Mesodermal cell (in vitro differentiated cells): ENCODE measurements around the gene CD244.

Experiments
- H3K27ac ChIP-seq: 2 replicates; pipeline ENCODE4 v1.7.0; 2013; ENCODE audit warnings: mild to moderate bottlenecking, low read depth, low read length, moderate library complexity; ENCODE audit not compliant: severe bottlenecking
- H3K36me3 ChIP-seq: 2 replicates; pipeline ENCODE4 v1.7.1; 2013; ENCODE audit warnings: mild to moderate bottlenecking, low read length, moderate library complexity; ENCODE audit not compliant: control insufficient read depth, insufficient read depth
- H3K4me1 ChIP-seq: one replicate; pipeline ENCODE4 v1.7.1; 2013; ENCODE audit warnings: mild to moderate bottlenecking, low read length; ENCODE audit not compliant: insufficient read depth, control insufficient read depth, poor library complexity, severe bottlenecking
- H3K4me3 ChIP-seq: 2 replicates; pipeline ENCODE4 v1.7.0; 2013; ENCODE audit warnings: low read length, control low read depth, mild to moderate bottlenecking; ENCODE audit not compliant: insufficient read depth, poor library complexity, severe bottlenecking; ENCODE audit errors: extremely low read depth
- H3K9me3 ChIP-seq: 2 replicates; pipeline ENCODE4 v1.7.1; 2013; ENCODE audit warnings: mild to moderate bottlenecking, low read length, moderate library complexity; ENCODE audit not compliant: control insufficient read depth
- WGBS, 2 experiments: methylation state at CpG; one replicate each; pipeline ENCODE4 v1.1.5; 2013; ENCODE audit warnings: missing lambda C conversion rate in 2 of 2; ENCODE audit not compliant: insufficient coverage in 2 of 2; 5-methylcytosine and 5-hydroxymethylcytosine counted together

CD244 gene

GRCh38 chr1:160863774-160864131 is 1.1 kb upstream of the CD244 start:
- Histone ChIP-seq H3K9me3 (no peaks in the 10 kb centered on the region), H3K4me3 (no peak overlapping the region), H3K27ac (no peak overlapping the region), H3K36me3 (no peaks in the 10 kb centered on the region), H3K4me1 (no peaks in the 10 kb centered on the region)
- 89 to 96% methylated on average over 3 of the region's 4 CpGs for WGBS, 2 experiments

DNA sequence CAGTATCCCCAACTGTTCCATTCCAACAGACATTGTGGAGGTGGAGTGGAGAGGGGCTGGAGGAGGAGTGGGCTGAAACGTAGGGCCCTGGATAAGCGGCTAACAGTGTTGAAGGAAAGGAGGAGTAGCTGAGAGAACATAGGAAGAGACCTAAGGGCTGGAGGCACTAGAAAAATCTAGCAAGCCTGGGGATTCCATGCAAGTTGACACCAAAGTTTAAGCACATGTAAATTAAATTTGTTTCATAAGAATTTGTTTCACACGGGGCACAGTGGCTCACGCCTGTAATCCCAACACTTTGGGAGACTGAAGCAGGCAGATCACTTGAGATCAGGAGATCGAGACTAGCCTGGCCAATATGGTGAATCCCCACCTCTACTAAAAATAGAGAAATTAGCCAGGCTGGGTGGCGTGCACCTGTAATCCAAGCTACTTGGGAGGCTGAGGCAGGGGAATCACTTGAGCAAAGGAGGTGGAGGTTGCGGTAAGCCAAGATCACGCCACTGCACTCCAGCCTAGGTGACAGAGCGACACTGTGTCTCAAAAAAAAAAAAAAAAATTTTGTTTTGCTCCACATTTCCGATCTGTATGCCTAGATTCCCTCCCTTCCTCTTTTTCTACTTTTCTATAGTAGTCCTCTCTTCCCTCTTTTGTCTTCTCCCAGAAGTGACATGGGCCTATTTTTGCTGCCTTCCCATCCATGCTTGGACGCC is 530 bp upstream of the CD244 start:
- H3K4me1 ChIP-seq: no peaks in the 10 kb centered on the region
- H3K9me3 ChIP-seq: no peaks in the 10 kb centered on the region
- 91 to 93% methylated on average over 8 to 9 of the region's 11 CpGs for WGBS, 2 experiments
- no peak overlapping the region for H3K27ac ChIP-seq
- no peak overlapping the region for H3K4me3 ChIP-seq
- no peaks in the 10 kb centered on the region for H3K36me3 ChIP-seq

DNA sequence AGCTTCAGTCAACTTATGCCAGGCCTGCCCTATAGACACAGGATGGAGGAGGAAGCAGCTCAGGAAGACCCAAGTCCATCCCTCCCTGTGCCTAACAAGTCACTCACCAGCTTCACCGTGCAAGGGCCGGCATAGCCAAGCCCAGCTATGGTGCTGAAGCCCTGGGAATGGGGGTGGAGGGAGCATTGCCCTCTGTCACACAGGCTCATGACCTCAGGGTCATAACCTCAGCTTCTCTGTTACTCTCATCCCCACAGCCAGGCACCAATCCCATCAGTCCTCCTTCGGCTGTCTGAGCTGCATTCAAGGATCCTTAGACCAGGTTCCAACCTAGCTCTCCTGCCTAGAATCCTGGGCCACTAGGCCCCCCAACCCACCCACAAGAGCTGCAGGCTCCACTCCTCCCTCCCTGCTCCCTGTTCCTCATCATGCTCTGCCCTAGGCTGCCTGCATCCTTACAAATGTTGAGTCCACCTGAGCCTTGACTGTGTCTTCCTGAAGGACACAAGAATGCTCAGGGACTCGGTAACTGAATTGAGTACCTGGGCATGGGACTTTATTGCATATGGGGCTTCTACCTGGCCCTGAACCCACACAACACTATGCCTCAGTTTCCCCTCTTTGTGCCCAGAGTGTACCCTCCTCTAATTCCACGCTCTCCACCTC is 1.7 kb downstream of the CD244 start:
- 46 to 50% methylated on average over 2 of the region's 5 CpGs for WGBS, 2 experiments
- Histone ChIP-seq H3K36me3 (no peaks in the 10 kb centered on the region), H3K27ac (no peak overlapping the region), H3K4me3 (no peak overlapping the region), H3K4me1 (no peaks in the 10 kb centered on the region), H3K9me3 (no peaks in the 10 kb centered on the region)

DNA sequence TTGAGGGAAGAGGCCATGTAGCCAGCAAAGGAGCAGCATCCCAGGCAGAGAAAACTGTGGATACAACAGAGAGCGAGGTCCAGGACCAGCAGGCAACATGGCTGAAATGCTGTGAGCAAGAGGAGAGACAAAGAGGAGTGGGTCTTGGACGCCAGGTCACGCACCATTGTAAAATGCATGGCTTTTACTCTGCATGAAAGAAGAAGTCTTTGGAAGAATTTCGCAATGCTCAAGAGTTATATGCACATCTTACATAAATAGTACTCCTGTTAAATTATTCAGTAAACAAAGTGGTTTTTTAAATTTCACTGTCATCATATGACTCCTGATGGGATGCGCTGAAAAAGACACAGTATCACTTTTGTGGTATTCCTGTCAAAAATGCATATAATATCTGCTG is 3.5 kb downstream of the CD244 start:
- H3K4me1 ChIP-seq: no peaks in the 10 kb centered on the region
- 90 to 95% methylated on average over 1 to 2 of the region's 5 CpGs for WGBS, 2 experiments

GRCh38 chr1:160858507-160858906 is 4.2 kb downstream of the CD244 start:
- 62 to 88% methylated on average over 1 of the region's 3 CpGs for WGBS, 2 experiments
- H3K4me3 ChIP-seq: no peak overlapping the region

More for the DNA sequence above, 3.5 kb downstream of the CD244 start:
- Histone ChIP-seq H3K9me3 (no peaks in the 10 kb centered on the region), H3K27ac (no peak overlapping the region), H3K36me3 (no peaks in the 10 kb centered on the region), H3K4me3 (no peak overlapping the region)

GRCh38 chr1:160858097-160858496 is 4.6 kb downstream of the CD244 start:
- 30 to 53% methylated on average over 3 of the region's 4 CpGs for WGBS, 2 experiments

More at GRCh38 chr1:160858507-160858906, 4.2 kb downstream of the CD244 start:
- Histone ChIP-seq H3K36me3 (no peaks in the 10 kb centered on the region), H3K9me3 (no peaks in the 10 kb centered on the region), H3K4me1 (no peaks in the 10 kb centered on the region), H3K27ac (no peak overlapping the region)

GRCh38 chr1:160855181-160855981 is 7.3 kb downstream of the CD244 start:
- Histone ChIP-seq H3K27ac (no peak overlapping the region), H3K4me1 (no peaks in the 10 kb centered on the region)
- 65 to 77% methylated on average over 7 of the region's 9 CpGs for WGBS, 2 experiments

More at GRCh38 chr1:160858097-160858496, 4.6 kb downstream of the CD244 start:
- no peaks in the 10 kb centered on the region for H3K36me3 ChIP-seq
- H3K4me1 ChIP-seq: no peaks in the 10 kb centered on the region
- no peak overlapping the region for H3K4me3 ChIP-seq
- no peak overlapping the region for H3K27ac ChIP-seq
- H3K9me3 ChIP-seq: no peaks in the 10 kb centered on the region

GRCh38 chr1:160853754-160854153 is 8.9 kb downstream of the CD244 start:
- 77 to 97% methylated on average over 1 to 2 of the region's 2 CpGs for WGBS, 2 experiments
- no peak overlapping the region for H3K27ac ChIP-seq
- no peaks in the 10 kb centered on the region for H3K4me1 ChIP-seq
- no peak overlapping the region for H3K4me3 ChIP-seq
- H3K9me3 ChIP-seq: no peaks in the 10 kb centered on the region
- H3K36me3 ChIP-seq: no peaks in the 10 kb centered on the region

More at GRCh38 chr1:160855181-160855981, 7.3 kb downstream of the CD244 start:
- H3K36me3 ChIP-seq: no peaks in the 10 kb centered on the region
- no peaks in the 10 kb centered on the region for H3K9me3 ChIP-seq
- H3K4me3 ChIP-seq: no peak overlapping the region

DNA sequence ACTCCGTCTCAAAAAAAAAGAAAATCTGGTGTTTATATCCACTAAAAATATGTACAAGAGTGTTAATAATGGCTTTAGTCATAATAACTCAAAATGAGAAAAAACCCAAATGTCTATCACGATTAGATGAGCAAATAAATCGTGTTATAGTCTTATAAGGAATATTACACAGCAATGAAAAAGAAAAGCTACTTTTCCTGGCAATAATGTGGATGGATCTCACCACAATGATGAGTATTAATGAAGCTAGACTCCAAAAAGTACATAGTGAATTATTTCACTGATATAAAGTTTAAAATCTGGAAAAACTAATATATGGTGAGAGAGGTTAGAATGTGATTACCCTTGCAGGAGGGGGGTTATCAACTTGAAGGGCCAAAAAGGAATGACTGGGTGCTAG is 9.7 kb downstream of the CD244 start:
- Histone ChIP-seq H3K4me3 (no peak overlapping the region), H3K9me3 (no peaks in the 10 kb centered on the region), H3K36me3 (no peaks in the 10 kb centered on the region), H3K4me1 (no peaks in the 10 kb centered on the region), H3K27ac (no peak overlapping the region)
- no CpG with 5 or more reads among the region's 3 CpGs for WGBS, 2 experiments

GRCh38 chr1:160850993-160851392 is 11.7 kb downstream of the CD244 start:
- no peaks in the 10 kb centered on the region for H3K36me3 ChIP-seq
- WGBS, 2 experiments: 83 to 90% methylated on average over 4 to 6 of the region's 8 CpGs

More at GRCh38 chr1:160850993-160851392, 11.7 kb downstream of the CD244 start:
- no peak overlapping the region for H3K4me3 ChIP-seq
- H3K4me1 ChIP-seq: no peaks in the 10 kb centered on the region
- no peak overlapping the region for H3K27ac ChIP-seq
- H3K9me3 ChIP-seq: no peaks in the 10 kb centered on the region
